Neural cell (in vitro differentiated cells): ENCODE measurements around the gene GRB7. TPM values are rescaled to one million over a fixed set of nuclear protein-coding genes. Genes with fewer than 3 reads are reported as not detected.

Source experiments
- H2AFZ ChIP-seq: fragments of 200-600, 300-800 bp; sonication (generic), shearing (Covaris generic); 2 replicates; pipeline ENCODE4 v1.6.0; 2014; ENCODE audit warnings: low read depth, mild to moderate bottlenecking, antibody characterized with exemption, low read length, moderate library complexity
- H3F3A ChIP-seq: fragments of 200-600 bp; shearing (Covaris generic); 2 replicates; pipeline ENCODE4 v1.6.1; 2016; ENCODE audit warnings: mild to moderate bottlenecking, moderate library complexity, mixed read lengths, antibody characterized with exemption, low read length; ENCODE audit not compliant: insufficient read depth, poor library complexity, severe bottlenecking
- H3K27ac ChIP-seq: fragments of 200-600, 300-800 bp; sonication (generic), shearing (Covaris generic); 2 replicates; pipeline ENCODE4 v1.5.1; 2014; ENCODE audit warnings: mild to moderate bottlenecking, low read length, moderate library complexity
- H3K27me3 ChIP-seq: fragments of 300-800, 200-600 bp; sonication (generic), shearing (Covaris generic); 2 replicates; pipeline ENCODE4 v1.6.0; 2014; ENCODE audit warnings: mild to moderate bottlenecking, low read depth, low read length, moderate library complexity; ENCODE audit not compliant: insufficient read depth
- H3K36me3 ChIP-seq: fragments of 300-800, 200-600 bp; sonication (generic), shearing (Covaris generic); 2 replicates; pipeline ENCODE4 v1.5.1; 2014; ENCODE audit warnings: mild to moderate bottlenecking, antibody characterized with exemption, low read length, moderate library complexity; ENCODE audit not compliant: insufficient read depth
- H3K4me2 ChIP-seq: fragments of 300-800, 200-600 bp; sonication (generic), shearing (Covaris generic); 2 replicates; pipeline ENCODE4 v1.6.0; 2014; ENCODE audit warnings: mild to moderate bottlenecking, low read length
- H3K4me3 ChIP-seq: fragments of 300-800, 200-600 bp; sonication (generic), shearing (Covaris generic); 2 replicates; pipeline ENCODE4 v1.5.1; 2014; ENCODE audit warnings: mild to moderate bottlenecking, low read length, moderate library complexity
- H3K79me2 ChIP-seq: fragments of 200-600 bp; shearing (Covaris generic); replicated peaks from 2 replicates; pipeline ENCODE4 v1.6.0; 2014; ENCODE audit warnings: mild to moderate bottlenecking, low read length, moderate library complexity; ENCODE audit not compliant: insufficient read depth
- H3K9ac ChIP-seq: fragments of 300-800, 200-600 bp; sonication (generic), shearing (Covaris generic); 2 replicates; pipeline ENCODE4 v1.6.1; 2016; ENCODE audit warnings: mild to moderate bottlenecking, low read length, mixed read lengths
- H3K9me2 ChIP-seq: fragments of 200-600 bp; shearing (Covaris generic); 2 replicates; pipeline ENCODE4 v1.6.1; 2016; ENCODE audit warnings: mild to moderate bottlenecking, low read length, mixed read lengths; ENCODE audit not compliant: insufficient read depth
- H3K9me3 ChIP-seq: fragments of 200-600, 300-800 bp; sonication (generic), shearing (Covaris generic); 2 replicates; pipeline ENCODE4 v1.6.1; 2016; ENCODE audit warnings: mild to moderate bottlenecking, mixed run types, low read length, moderate library complexity, mixed read lengths
- H4K20me1 ChIP-seq: fragments of 200-600 bp; shearing (Covaris generic); 2 replicates; pipeline ENCODE4 v1.6.1; 2016; ENCODE audit warnings: mild to moderate bottlenecking, mixed run types; ENCODE audit not compliant: insufficient read depth
- CTCF ChIP-seq: fragments of 450-650 bp; IDR thresholded peaks from 2 replicates; pipeline ENCODE4 v1.5.1; 2014; ENCODE audit warnings: antibody characterized with exemption, mild to moderate bottlenecking, moderate library complexity; ENCODE audit not compliant: poor library complexity, severe bottlenecking
- EP300 ChIP-seq: fragments of 450-650 bp; conservative IDR thresholded peaks from 2 replicates; pipeline ENCODE4 v1.6.1; 2014; ENCODE audit warnings: antibody characterized with exemption, mild to moderate bottlenecking, moderate library complexity; ENCODE audit not compliant: poor library complexity, severe bottlenecking
- EZH2 ChIP-seq: fragments of 200-600, 300-800 bp; shearing (Covaris generic), sonication (generic); IDR thresholded peaks from 2 replicates; pipeline ENCODE4 v1.6.1; 2014; ENCODE audit warnings: antibody characterized with exemption, low read length, borderline replicate concordance, mild to moderate bottlenecking; ENCODE audit not compliant: insufficient read depth, poor library complexity, severe bottlenecking
- MXI1 ChIP-seq: fragments of 450-650 bp; conservative IDR thresholded peaks from 2 replicates; pipeline ENCODE4 v1.6.1; 2014; ENCODE audit warnings: antibody characterized with exemption, mild to moderate bottlenecking; ENCODE audit not compliant: poor library complexity, severe bottlenecking
- POLR2AphosphoS5 ChIP-seq: IDR thresholded peaks from 2 replicates; pipeline ENCODE4 v1.6.1; 2012
- RAD21 ChIP-seq: fragments of 450-650 bp; conservative IDR thresholded peaks from 2 replicates; pipeline ENCODE4 v1.6.1; 2014; ENCODE audit warnings: antibody characterized with exemption, mild to moderate bottlenecking, moderate library complexity
- REST ChIP-seq: IDR thresholded peaks from 2 replicates; pipeline ENCODE4 v1.6.1; 2012; ENCODE audit warnings: borderline replicate concordance
- SMC3 ChIP-seq: fragments of 450-650 bp; conservative IDR thresholded peaks from 2 replicates; pipeline ENCODE4 v1.6.1; 2014; ENCODE audit warnings: antibody characterized with exemption, mild to moderate bottlenecking, moderate library complexity; ENCODE audit not compliant: poor library complexity
- TAF1 ChIP-seq: IDR thresholded peaks from 2 replicates; pipeline ENCODE4 v1.6.1; 2012; ENCODE audit warnings: low read depth
- polyA plus RNA-seq: library from polyadenylated mRNA; depleted of rRNA; stranded (reverse); fragments of >200 nt; gene quantifications from 2 replicates; pipeline ENCODE4 v1.2.3, GENCODE V29; 2014

Gene GRB7
- polyA plus RNA-seq, 1 donor from 2014 or later = not detected

GRCh38 chr17:39694593-39694992 lies 43.1 kb upstream of the GRB7 start:
- Histone ChIP-seq H3K79me2 (no peaks in the 10 kb centered on the region), H3K36me3 (no peaks in the 10 kb centered on the region), H3K9me2 (no peaks in the 10 kb centered on the region), H3K4me3 (no peak overlapping the region), H3K27ac (no peak overlapping the region), H3K4me2 (no peak overlapping the region), H3K27me3 (peaks cover 4% of the 10 kb centered on the region), H4K20me1 (no peaks in the 10 kb centered on the region), H3K9ac (no peak overlapping the region), H2AFZ (no peak overlapping the region), H3K9me3 (no peaks in the 10 kb centered on the region), H3F3A (no peaks in the 10 kb centered on the region)
- TF ChIP-seq POLR2AphosphoS5 (no peak), SMC3 (no peak), TAF1 (no peak), EZH2 (no peak), EP300 (no peak), CTCF (no peak), RAD21 (no peak), REST (no peak), MXI1 (no peak)

GRCh38 chr17:39695089-39695474 lies 42.7 kb upstream of the GRB7 start:
- Histone ChIP-seq H3K9ac (no peak overlapping the region), H3K27me3 (peaks cover 8% of the 10 kb centered on the region), H4K20me1 (no peaks in the 10 kb centered on the region), H3K79me2 (no peaks in the 10 kb centered on the region), H3F3A (no peaks in the 10 kb centered on the region), H3K36me3 (no peaks in the 10 kb centered on the region), H3K4me2 (no peak overlapping the region), H3K9me2 (no peaks in the 10 kb centered on the region), H3K27ac (no peak overlapping the region), H3K9me3 (no peaks in the 10 kb centered on the region), H2AFZ (no peak overlapping the region), H3K4me3 (no peak overlapping the region)
- no peak for TF ChIP-seq TAF1
- no peak for TF ChIP-seq EP300
- TF ChIP-seq EZH2 = no peak
- TF ChIP-seq REST = no peak
- no peak for TF ChIP-seq RAD21
- TF ChIP-seq POLR2AphosphoS5 = no peak
- TF ChIP-seq CTCF = no peak
- no peak for TF ChIP-seq MXI1
- TF ChIP-seq SMC3 = no peak
